GM06990 (cell line): Measurements from ENCODE around the gene CCDC106.

ENCODE experiments used
- DNase-seq: peaks from one replicate; pipeline ENCODE4 v3.0.0-alpha.2; 2011; ENCODE audit not compliant: insufficient read length; ENCODE audit errors: extremely low read depth
- H3K27me3 ChIP-seq: replicated peaks from 2 replicates; pipeline ENCODE4 v1.6.0; 2011; ENCODE audit warnings: low read length; ENCODE audit not compliant: control insufficient read depth, insufficient read depth
- H3K36me3 ChIP-seq: 2 replicates; pipeline ENCODE4 v1.5.1; 2011; ENCODE audit warnings: low read length; ENCODE audit not compliant: control insufficient read depth, insufficient read depth
- H3K4me3 ChIP-seq: replicated peaks from 2 replicates; pipeline ENCODE4 v1.5.1; 2011; ENCODE audit warnings: low read depth, mild to moderate bottlenecking, control low read depth, low read length
- CTCF ChIP-seq: IDR thresholded peaks from 2 replicates; pipeline ENCODE4 v1.5.1; 2011; ENCODE audit warnings: low read length, control low read depth, mild to moderate bottlenecking, inconsistent platforms; ENCODE audit not compliant: insufficient read depth, poor library complexity, severe bottlenecking

CCDC106 gene

GRCh38 chr19:55667958-55668357 lies 19.9 kb downstream of the CCDC106 start:
- Histone ChIP-seq H3K36me3 (peaks cover 69% of the 10 kb centered on the region), H3K4me3 (no peak overlapping the region), H3K27me3 (no peaks in the 10 kb centered on the region)
- TF ChIP-seq CTCF: no peak
- no peak for DNase-seq

- TF ChIP-seq CTCF: no peak
- peak; percentile 13 for DNase-seq
- H3K36me3 ChIP-seq: peaks cover 64% of the 10 kb centered on the region
- H3K4me3 ChIP-seq: no peak overlapping the region
- H3K27me3 ChIP-seq: no peaks in the 10 kb centered on the region
These were observed 20.8 kb downstream of the CCDC106 start for GRCh38 chr19:55668603-55669348.

GRCh38 chr19:55669418-55670279 lies 21.6 kb downstream of the CCDC106 start:
- H3K36me3 ChIP-seq: peaks cover 56% of the 10 kb centered on the region
- H3K27me3 ChIP-seq: no peaks in the 10 kb centered on the region
- peak; percentile 16 for DNase-seq
- no peak overlapping the region for H3K4me3 ChIP-seq
- TF ChIP-seq CTCF: no peak

GRCh38 chr19:55670280-55671053 lies 22.5 kb downstream of the CCDC106 start:
- H3K36me3 ChIP-seq: peaks cover 52% of the 10 kb centered on the region
- DNase-seq: peak; percentile 37
- H3K27me3 ChIP-seq: no peaks in the 10 kb centered on the region
- no peak for TF ChIP-seq CTCF
- H3K4me3 ChIP-seq: no peak overlapping the region

- TF ChIP-seq CTCF: no peak
- Histone ChIP-seq H3K4me3 (no peak overlapping the region), H3K36me3 (peaks cover 49% of the 10 kb centered on the region), H3K27me3 (no peaks in the 10 kb centered on the region)
- no peak for DNase-seq
These were observed 23.0 kb downstream of the CCDC106 start for GRCh38 chr19:55671054-55671378.
